HL-60/S4 treated with retinoic acid at 250 ng/mL for 4 days and 3 days (cell line): Measurements from ENCODE around the gene HMCN1.

Experiments used
- in situ Hi-C: fragments of 300-500 bp; cut with MboI; formaldehyde crosslinking; loops from 2 replicates; pipeline ENCODE4 v1.7.0; 2022; ENCODE audit warnings: low sequenced_read_pairs

Gene HMCN1

DNA sequence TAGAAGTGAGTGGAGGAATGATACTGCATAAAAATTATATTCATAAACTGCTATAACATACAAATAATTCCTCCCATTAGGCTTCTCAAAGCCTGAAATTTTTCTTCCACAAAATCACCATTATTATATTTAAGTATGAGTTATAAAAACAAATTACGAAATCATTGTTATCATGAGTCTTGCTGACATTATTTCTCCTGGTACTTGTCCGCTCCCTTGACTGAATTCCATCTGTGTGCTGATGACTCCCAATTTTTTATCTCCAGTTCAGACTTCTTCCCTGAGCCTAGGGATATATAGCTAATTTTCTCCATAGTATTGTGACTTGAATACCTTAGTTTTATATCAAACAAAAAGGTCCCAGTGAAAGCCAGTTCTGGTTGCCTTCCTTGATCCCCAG is 268.2 kb downstream of the HMCN1 start:
- in situ Hi-C loops, result no loop called here

GRCh38 chr1:186009039-186009737 is 275.0 kb downstream of the HMCN1 start:
- in situ Hi-C loops, result no loop called here

GRCh38 chr1:186014370-186015037 is 280.3 kb downstream of the HMCN1 start:
- in situ Hi-C loops, result no loop called here

- in situ Hi-C loops, result no loop called here
These were observed 282.7 kb downstream of the HMCN1 start for GRCh38 chr1:186016856-186017255.

DNA sequence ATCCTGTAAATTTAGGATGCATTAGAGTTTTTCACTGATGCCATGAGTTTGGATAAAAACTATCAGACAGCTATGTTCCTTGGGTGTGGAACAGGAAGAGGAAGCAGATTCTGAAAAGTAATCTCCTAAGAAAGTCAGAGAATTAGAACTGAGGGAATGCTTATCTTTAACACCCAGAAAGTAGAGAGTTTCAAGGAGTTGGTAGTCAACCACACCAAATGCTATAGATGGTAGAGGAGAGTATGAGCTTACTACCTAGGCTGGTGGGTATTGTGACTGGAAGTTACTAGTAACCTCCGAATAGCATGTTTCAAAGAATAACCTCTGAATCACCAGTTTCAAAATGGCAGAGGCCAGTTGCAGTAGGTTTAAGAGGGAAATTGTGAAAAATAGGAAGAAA is 288.0 kb downstream of the HMCN1 start:
- in situ Hi-C loops, result no loop called here

DNA sequence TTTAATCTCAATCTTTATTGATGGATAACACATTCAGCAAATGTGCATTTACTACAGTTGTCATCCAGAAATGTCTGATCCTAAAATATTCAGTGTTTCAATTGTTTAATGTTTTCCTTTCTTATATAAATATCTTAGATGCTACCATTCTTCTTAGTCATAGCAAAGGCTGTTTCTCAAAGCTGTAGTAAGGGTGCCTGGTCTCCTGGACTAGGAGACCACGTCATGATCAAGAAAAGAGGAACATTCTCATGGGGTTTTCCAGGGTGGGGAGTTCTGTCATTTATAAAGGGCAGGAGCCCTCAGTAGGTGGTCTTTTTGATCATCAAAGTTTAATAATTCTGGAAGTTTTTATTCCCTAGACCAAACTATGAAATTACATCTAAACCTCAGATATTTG is 292.8 kb downstream of the HMCN1 start:
- in situ Hi-C loops, result no loop called here

GRCh38 chr1:186027621-186028020 is 293.4 kb downstream of the HMCN1 start:
- in situ Hi-C loops, result no loop called here

- in situ Hi-C loops, result no loop called here
These were observed 296.3 kb downstream of the HMCN1 start for GRCh38 chr1:186030453-186030852.

GRCh38 chr1:186033847-186034271 is 299.7 kb downstream of the HMCN1 start:
- in situ Hi-C loops, result no loop called here

DNA sequence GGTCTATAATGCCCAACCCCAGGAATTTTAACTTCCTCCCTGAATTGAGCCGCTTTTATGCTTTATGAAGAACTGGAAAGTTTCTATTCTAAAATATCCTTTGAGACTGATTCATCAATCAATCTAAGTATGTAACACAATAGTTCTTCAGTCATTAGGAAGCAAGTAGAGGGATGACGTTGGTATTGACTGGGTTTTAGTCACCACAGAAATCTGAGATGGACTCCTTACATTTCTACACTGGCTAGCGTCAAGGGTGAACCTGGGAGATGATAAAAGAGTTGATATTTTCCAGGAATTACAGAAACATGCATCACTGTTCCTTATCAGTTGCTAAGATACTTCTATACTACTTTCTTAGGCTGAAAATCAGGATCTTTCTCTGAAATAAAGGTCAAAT is 308.0 kb downstream of the HMCN1 start:
- in situ Hi-C loops, result no loop called here

GRCh38 chr1:186043296-186043695 is 309.1 kb downstream of the HMCN1 start:
- in situ Hi-C loops, result no loop called here

- in situ Hi-C loops, result no loop called here
These were observed 310.0 kb downstream of the HMCN1 start for GRCh38 chr1:186044079-186044685.

DNA sequence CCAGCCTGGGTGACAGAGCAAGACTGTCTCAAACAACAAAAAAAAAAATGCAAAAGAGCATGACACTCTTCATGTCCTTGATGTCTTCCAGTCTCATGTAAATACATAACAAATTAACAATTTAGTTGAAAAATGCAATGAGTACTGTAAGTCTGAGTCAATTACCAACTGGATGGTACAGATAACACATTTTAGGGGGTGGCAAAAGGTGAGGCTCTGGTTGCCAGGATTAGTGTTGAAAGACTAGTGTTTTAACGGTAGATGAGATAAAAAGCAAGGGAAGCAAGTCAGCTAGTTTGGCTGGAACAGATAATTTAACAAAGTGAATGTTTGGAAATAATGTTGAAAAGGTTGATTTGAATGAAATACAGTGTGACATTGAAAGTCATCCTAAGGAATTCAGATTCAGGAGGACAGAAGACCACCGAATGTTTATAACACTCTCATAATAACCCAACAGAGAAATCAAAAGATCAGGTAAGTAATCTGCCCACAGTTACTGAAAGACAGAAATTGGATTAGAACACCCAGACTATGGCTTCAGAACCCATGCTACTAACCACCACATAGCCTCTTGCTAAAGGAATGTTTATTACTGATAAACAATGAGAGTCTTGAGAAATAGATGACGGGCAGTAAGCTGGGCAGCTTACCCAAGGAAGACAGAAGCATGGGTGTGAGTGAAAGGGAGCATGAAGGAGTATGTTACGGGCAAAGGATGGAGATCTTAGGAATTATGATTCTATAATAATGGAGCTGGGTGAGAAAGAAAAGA is 312.4 kb downstream of the HMCN1 start:
- in situ Hi-C loops, result no loop called here

DNA sequence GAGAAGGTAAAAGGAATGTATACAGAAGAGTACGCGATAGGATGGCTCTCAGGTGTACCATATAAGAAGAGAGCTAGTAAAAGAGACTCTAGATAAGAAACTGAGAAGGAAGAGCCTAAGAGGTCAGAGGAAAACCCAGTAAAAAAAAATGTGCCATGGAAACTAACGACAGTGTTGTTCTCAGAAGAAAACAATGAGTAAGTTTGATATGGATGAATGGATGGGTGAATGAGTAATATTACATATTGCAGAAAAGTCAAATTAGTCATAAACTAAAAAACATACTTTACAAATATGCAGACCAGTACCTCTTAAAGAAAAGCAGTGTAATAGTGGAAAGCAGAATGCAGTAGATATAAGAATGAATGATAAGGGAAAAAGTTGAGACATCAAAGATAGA is 316.2 kb downstream of the HMCN1 start:
- in situ Hi-C loops, result no loop called here

- in situ Hi-C loops, result no loop called here
These were observed 319.8 kb downstream of the HMCN1 start for GRCh38 chr1:186054003-186054402.

GRCh38 chr1:186054932-186055331 is 320.7 kb downstream of the HMCN1 start:
- in situ Hi-C loops, result no loop called here

GRCh38 chr1:186055846-186056245 is 321.7 kb downstream of the HMCN1 start:
- in situ Hi-C loops, result no loop called here

DNA sequence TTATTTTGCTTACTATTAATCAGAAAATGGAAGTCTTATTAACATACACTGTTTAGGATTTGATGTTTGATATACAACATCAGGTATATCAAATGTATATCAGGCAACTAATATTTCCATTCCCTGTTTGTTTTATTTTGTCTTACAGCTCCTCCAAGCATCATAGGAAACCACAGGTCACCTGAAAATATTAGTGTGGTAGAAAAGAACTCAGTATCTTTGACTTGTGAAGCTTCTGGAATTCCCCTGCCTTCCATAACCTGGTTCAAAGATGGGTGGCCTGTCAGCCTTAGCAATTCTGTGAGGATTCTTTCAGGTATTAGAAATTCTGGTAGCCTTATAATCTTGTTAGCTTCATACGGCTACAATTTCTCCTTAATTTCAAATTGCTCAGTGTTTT is 322.9 kb downstream of the HMCN1 start:
- in situ Hi-C loops, result no loop called here

- in situ Hi-C loops, result no loop called here
These were observed 325.1 kb downstream of the HMCN1 start for GRCh38 chr1:186059311-186059710.

DNA sequence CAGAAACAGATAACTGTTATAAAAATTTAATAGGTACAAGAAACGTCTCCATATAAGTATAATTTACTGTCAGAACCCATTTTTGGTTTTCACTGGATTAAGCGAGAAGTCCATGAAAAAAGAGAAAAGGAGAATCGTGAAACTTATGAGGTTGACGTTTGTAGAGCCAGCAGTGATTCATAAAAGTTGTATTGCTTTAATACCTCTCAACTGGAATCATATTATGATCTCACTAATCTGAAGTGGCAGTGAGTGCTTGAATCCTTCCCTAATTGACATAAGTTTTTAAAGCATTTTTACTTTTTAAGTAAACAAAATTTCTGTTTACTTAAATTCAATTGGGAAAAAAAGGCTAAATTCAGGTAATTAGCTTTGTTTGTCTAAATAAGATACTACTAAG is 325.6 kb downstream of the HMCN1 start:
- in situ Hi-C loops, result no loop called here

DNA sequence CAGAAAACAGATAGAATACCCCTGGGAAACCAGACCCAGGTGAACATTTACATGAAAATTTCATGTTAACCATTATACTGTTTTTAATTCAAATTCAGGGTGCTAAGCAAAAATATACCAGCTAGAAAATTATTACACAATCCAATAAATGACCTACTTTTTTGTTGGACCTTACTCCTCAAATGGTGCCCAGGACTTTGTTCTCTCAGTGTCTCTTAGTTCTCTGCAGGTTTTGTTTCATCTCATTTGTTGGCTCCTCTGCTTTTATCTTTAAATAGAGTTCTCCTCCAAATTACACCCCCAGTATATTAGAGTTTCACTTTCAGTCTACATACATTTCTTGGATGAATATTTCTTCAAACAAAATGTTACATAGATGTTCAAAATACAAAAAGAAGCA is 326.0 kb downstream of the HMCN1 start:
- in situ Hi-C loops, result no loop called here
